ENCODE results near the gene DHDDS. TPM values are rescaled to one million over a fixed set of nuclear protein-coding genes. Genes with fewer than 3 reads are reported as not detected.
"Not testable (repeated sequence)": the region's sequence is repeated elsewhere in the genome, so short reads cannot be mapped to it uniquely, and the experiment has no call there.

Gene DHDDS
- total and polyA plus RNA-seq, 4 donors, result 18.0 to 46.4 (median 33.9) TPM

DNA sequence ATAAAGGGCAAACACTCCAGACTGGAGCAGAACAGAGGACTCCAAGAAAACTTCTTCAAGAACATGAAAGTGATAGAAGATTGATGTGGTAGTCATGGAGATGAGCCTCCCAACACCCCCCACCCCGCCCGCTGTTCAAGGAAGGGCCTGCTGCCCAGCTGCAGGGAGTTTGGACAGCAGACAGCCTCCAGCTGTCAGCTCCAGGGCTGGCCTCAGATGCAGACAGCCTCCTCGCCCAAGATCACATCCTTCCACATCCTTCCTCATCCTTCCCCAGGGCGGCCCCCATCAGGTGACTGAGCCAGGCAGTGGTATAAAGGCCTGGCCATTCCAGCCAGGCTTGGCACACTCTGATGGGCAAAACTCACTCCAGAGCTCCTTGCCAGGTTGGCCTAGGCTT lies 64.7 kb downstream of the DHDDS start:
- no peak overlapping the region for H3K27ac ChIP-seq (ENCODE audit: low read depth in 1 of 2, low read length in 2 of 2)
- H3K4me1 ChIP-seq (ENCODE audit: control insufficient read depth in 1 of 2, insufficient read depth in 2 of 2, low read length in 2 of 2), result no peaks in the 10 kb centered on the region
- no peak overlapping the region for H3K4me3 ChIP-seq (ENCODE audit: low read length in 2 of 2)
- intact Hi-C loops (cut with DNase I), result no loop called here
- H3K36me3 ChIP-seq (ENCODE audit: control insufficient read depth in 1 of 2, insufficient read depth in 2 of 2, low read length in 1 of 2), result no peaks in the 10 kb centered on the region
- WGBS, 2 donors, result 54 to 58% methylated on average over 4 of the region's 4 CpGs
- DNase-seq (peak in 1 of 2 donors; percentile 42), ATAC-seq (ENCODE audit: low FRiP score) (no peak)
- no peaks in the 10 kb centered on the region for H3K9me3 ChIP-seq (ENCODE audit: control insufficient read depth, low read length)
- no peaks in the 10 kb centered on the region for H3K27me3 ChIP-seq (ENCODE audit: control insufficient read depth in 1 of 2, insufficient read depth in 2 of 2, low read length in 1 of 2)

DNA sequence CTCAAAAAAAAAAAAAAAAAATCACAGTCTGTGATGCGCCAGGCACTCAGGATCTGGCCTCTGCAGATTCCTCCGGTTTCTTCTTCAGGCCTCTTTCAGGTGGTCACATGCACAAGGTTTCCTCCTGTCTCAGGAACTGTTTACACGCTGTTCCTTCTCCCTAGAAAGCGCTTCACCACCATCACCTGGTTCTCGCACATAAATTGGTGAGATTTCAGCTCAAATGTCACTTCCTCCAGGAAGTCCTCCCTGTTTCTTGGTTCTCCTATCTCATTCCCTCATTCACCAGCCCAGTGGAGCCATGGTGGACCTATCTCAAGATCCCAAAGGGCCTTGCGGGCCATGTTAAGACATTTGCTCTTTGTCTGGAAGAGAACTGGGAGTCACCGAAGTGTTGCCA lies 66.8 kb downstream of the DHDDS start:
- H3K4me1 ChIP-seq (ENCODE audit: control insufficient read depth in 1 of 2, insufficient read depth in 2 of 2, low read length in 2 of 2), result no peaks in the 10 kb centered on the region
- ATAC-seq (ENCODE audit: low FRiP score), result no peak
- WGBS, 2 donors, result 91 to 95% methylated on average over 7 of the region's 7 CpGs
- H3K36me3 ChIP-seq (ENCODE audit: control insufficient read depth in 1 of 2, insufficient read depth in 2 of 2, low read length in 1 of 2), result no peaks in the 10 kb centered on the region
- DNase-seq, result no peak
- no peak overlapping the region for H3K4me3 ChIP-seq (ENCODE audit: low read length in 2 of 2)
- H3K27me3 ChIP-seq (ENCODE audit: control insufficient read depth in 1 of 2, insufficient read depth in 2 of 2, low read length in 1 of 2), result no peaks in the 10 kb centered on the region
- H3K27ac ChIP-seq (ENCODE audit: low read depth in 1 of 2, low read length in 2 of 2), result no peak overlapping the region
- intact Hi-C loops (cut with DNase I), result no loop called here
- no peaks in the 10 kb centered on the region for H3K9me3 ChIP-seq (ENCODE audit: control insufficient read depth, low read length)

DNA sequence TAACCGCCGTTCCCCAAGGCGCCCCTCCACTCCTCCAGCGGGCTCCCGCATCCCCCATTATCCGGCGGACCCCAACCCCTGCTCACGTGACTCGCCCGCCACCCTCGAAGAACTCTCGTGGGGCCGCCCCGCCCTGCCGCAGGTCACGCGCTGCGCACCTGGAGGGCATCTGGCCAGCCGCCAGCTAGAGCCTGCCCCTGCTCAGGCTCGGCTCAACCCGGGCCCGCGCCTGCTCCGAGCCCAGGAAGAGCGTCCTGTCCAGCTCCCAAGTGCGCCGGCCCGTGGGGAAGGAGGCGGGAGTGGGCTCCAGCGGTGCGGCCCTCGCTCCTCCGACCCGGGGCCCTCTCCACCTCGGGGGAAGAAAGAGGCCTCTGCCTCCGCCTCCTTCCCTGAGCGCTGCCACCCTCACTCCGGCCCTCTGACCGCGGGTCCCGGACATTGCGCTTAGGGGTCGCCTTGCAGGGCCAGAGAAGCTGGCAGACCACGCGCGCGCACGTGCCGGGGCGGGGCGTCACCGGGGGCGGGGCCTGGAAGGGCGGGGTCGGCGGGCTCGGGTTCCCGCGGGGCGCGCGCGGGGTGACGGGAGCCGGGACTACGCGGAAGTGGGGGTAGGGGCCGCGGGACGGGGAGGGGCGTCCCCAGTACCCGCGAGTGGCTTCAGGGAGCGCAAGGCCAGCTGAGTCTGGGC lies 68.5 kb downstream of the DHDDS start:
- ATAC-seq (ENCODE audit: low FRiP score) (peak; percentile 96), DNase-seq (peak; percentile 93 to 97)
- 1% methylated on average over 38 to 74 of the region's 74 CpGs for WGBS, 2 donors
- Histone ChIP-seq H3K27me3 (ENCODE audit: control insufficient read depth in 1 of 2, insufficient read depth in 2 of 2, low read length in 1 of 2) (no peaks in the 10 kb centered on the region), H3K27ac (ENCODE audit: low read depth in 1 of 2, low read length in 2 of 2) (peak overlapping the region in 1 of 2 donors; percentile 34), H3K4me1 (ENCODE audit: control insufficient read depth in 1 of 2, insufficient read depth in 2 of 2, low read length in 2 of 2) (no peaks in the 10 kb centered on the region), H3K9me3 (ENCODE audit: control insufficient read depth, low read length) (no peaks in the 10 kb centered on the region), H3K36me3 (ENCODE audit: control insufficient read depth in 1 of 2, insufficient read depth in 2 of 2, low read length in 1 of 2) (no peaks in the 10 kb centered on the region), H3K4me3 (ENCODE audit: low read length in 2 of 2) (peak overlapping the region; percentile 27 to 52)
- intact Hi-C loops (cut with DNase I), result loop anchor here in 1 of 2 donors (1.0 kb wide), 1 partner anchor 27 kb away; no protein-coding TSS in a partner anchor

DNA sequence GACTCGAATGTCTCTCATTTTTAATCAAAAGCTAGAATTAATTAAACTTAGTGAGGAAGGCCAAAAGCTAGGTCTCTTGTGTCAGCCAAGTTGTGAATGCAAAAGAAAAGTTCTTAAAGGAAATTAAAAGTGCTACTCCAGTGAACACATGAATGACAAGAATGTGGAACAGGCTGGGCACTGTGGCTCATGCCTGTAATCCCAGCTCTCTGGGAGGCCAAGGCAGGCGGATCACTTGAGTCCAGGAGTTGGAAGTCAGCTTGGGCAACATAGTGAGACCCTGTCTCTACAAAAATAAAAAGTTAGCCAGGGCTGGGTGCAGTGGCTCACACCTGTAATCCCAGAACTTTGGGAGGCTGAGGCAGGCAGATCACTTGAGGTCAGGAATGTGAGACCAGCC lies 78.6 kb downstream of the DHDDS start:
- H3K27ac ChIP-seq (ENCODE audit: low read depth in 1 of 2, low read length in 2 of 2); H3K9me3 ChIP-seq (ENCODE audit: control insufficient read depth, low read length); ATAC-seq (ENCODE audit: low FRiP score); H3K4me3 ChIP-seq (ENCODE audit: low read length in 2 of 2); H3K27me3 ChIP-seq (ENCODE audit: control insufficient read depth in 1 of 2, insufficient read depth in 2 of 2, low read length in 1 of 2); H3K36me3 ChIP-seq (ENCODE audit: control insufficient read depth in 1 of 2, insufficient read depth in 2 of 2, low read length in 1 of 2); DNase-seq; H3K4me1 ChIP-seq (ENCODE audit: control insufficient read depth in 1 of 2, insufficient read depth in 2 of 2, low read length in 2 of 2); intact Hi-C loops (cut with DNase I): not testable (repeated sequence)
- WGBS, 2 donors, result 43 to 49% methylated on average over 2 of the region's 2 CpGs

DNA sequence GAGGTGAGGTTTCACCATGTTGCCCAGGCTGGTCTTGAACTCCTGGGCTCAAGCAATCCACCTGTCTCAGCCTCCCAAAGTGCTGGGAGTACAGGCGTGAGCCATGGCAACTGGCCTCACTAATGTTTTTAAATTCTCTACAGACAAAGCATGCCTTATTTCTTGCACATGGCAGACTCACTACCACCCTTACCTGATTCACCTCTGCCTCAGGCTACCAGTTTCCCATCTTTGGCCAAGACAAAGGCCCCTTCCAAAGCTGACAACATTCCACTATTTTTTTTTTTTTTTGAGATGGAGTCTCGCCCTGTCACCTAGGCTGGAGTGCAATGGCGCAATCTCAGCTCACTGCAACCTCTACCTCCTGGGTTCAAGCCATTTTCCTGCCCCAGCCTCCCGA lies 83.7 kb downstream of the DHDDS start:
- H3K9me3 ChIP-seq (ENCODE audit: control insufficient read depth, low read length); H3K27ac ChIP-seq (ENCODE audit: low read depth in 1 of 2, low read length in 2 of 2); H3K36me3 ChIP-seq (ENCODE audit: control insufficient read depth in 1 of 2, insufficient read depth in 2 of 2, low read length in 1 of 2); H3K4me1 ChIP-seq (ENCODE audit: control insufficient read depth in 1 of 2, insufficient read depth in 2 of 2, low read length in 2 of 2); ATAC-seq (ENCODE audit: low FRiP score); H3K27me3 ChIP-seq (ENCODE audit: control insufficient read depth in 1 of 2, insufficient read depth in 2 of 2, low read length in 1 of 2); DNase-seq; intact Hi-C loops (cut with DNase I); H3K4me3 ChIP-seq (ENCODE audit: low read length in 2 of 2): not testable (repeated sequence)
- WGBS, 2 donors, result 87 to 92% methylated on average over 4 of the region's 4 CpGs

DNA sequence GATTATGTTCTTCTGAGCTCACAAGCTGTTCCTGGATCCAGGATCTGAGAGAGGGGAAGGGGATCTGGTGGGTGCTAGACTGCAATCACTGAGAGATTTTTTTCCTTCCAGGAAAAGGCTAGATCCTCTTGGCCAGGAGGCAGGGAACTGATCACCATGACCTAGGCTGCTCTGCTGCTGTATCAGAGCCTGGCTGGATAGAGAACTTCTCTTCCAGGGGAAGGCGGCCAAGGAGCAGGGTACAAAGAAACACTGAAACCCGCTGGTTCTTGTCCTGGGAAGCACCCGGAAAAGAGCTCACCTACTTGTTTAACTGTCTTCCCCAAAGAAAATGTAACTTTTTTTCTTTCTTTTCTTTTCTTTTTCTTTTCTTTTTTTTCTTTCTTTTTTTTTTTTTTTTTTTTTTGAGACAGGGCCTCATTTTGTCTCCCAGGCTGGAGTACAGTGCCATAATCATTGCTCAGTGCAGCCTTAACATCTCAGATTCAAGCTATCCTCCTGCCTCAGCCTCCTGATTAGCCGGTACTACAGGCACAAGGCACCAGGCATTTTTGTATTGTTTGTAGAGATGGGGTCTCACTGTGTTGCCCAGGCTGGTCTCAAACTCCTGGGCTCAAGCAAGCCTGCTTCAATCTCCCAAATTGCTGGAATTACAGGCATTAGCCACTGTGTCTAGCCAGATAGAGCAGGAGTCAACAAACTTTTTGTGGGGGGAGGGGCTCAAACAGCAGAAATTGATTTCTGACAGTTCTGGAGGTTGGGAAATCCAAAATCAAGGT lies 85.1 kb downstream of the DHDDS start:
- Histone ChIP-seq H3K4me3 (ENCODE audit: low read length in 2 of 2) (no peak overlapping the region), H3K27me3 (ENCODE audit: control insufficient read depth in 1 of 2, insufficient read depth in 2 of 2, low read length in 1 of 2) (peaks cover 0 to 2% of the 10 kb centered on the region in 2 donors), H3K4me1 (ENCODE audit: control insufficient read depth in 1 of 2, insufficient read depth in 2 of 2, low read length in 2 of 2) (no peaks in the 10 kb centered on the region), H3K27ac (ENCODE audit: low read depth in 1 of 2, low read length in 2 of 2) (no peak overlapping the region), H3K36me3 (ENCODE audit: control insufficient read depth in 1 of 2, insufficient read depth in 2 of 2, low read length in 1 of 2) (no peaks in the 10 kb centered on the region), H3K9me3 (ENCODE audit: control insufficient read depth, low read length) (no peaks in the 10 kb centered on the region)
- no peak for DNase-seq
- no peak for ATAC-seq (ENCODE audit: low FRiP score)
- intact Hi-C loops (cut with DNase I), result no loop called here
- 88 to 89% methylated on average over 4 of the region's 4 CpGs for WGBS, 2 donors

DNA sequence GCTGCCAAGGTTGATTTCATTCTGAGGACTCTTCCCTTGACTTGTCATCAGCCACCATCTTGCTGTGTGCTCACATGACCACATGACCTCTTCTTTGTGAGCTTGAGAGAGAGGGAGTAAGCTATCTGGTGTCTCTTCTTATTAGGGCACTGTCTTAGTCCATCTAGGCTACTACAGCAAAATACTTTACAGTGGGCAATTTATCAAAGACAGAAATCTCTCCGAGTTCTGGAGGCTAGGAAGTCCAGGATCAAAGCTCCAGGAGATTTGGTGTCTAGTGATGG lies 85.6 kb downstream of the DHDDS start:
- intact Hi-C loops (cut with DNase I), result no loop called here
- 67 to 70% methylated on average over 1 of the region's 1 CpG for WGBS, 2 donors
- no peaks in the 10 kb centered on the region for H3K9me3 ChIP-seq (ENCODE audit: control insufficient read depth, low read length)
- H3K27ac ChIP-seq (ENCODE audit: low read depth in 1 of 2, low read length in 2 of 2), result no peak overlapping the region
- H3K27me3 ChIP-seq (ENCODE audit: control insufficient read depth in 1 of 2, insufficient read depth in 2 of 2, low read length in 1 of 2), result peaks cover 0 to 2% of the 10 kb centered on the region in 2 donors
- no peak for ATAC-seq (ENCODE audit: low FRiP score)
- no peaks in the 10 kb centered on the region for H3K4me1 ChIP-seq (ENCODE audit: control insufficient read depth in 1 of 2, insufficient read depth in 2 of 2, low read length in 2 of 2)
- DNase-seq, result no peak
- H3K4me3 ChIP-seq (ENCODE audit: low read length in 2 of 2), result no peak overlapping the region
- H3K36me3 ChIP-seq (ENCODE audit: control insufficient read depth in 1 of 2, insufficient read depth in 2 of 2, low read length in 1 of 2), result no peaks in the 10 kb centered on the region

DNA sequence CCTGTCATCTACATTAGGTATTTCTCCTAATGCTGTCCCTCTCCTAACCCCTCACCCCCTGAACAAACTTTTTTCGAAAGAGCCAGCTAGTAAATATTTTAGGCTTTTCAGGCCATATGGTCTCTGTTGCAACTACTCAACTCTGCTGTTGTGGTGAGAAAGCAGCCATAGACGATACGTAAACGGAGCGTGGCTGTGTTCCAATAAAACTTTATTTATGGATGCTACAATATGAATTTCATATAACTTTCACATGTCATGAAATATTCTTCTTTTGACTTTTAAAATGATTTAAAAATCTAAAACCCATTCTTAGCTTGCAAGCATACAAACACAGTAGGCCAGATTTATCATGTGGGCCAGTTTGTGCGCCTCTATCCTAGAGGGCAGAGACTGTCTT lies 86.2 kb downstream of the DHDDS start:
- H3K4me3 ChIP-seq (ENCODE audit: low read length in 2 of 2), result no peak overlapping the region
- ATAC-seq (ENCODE audit: low FRiP score), result no peak
- no peaks in the 10 kb centered on the region for H3K9me3 ChIP-seq (ENCODE audit: control insufficient read depth, low read length)
- no peaks in the 10 kb centered on the region for H3K36me3 ChIP-seq (ENCODE audit: control insufficient read depth in 1 of 2, insufficient read depth in 2 of 2, low read length in 1 of 2)
- no peaks in the 10 kb centered on the region for H3K4me1 ChIP-seq (ENCODE audit: control insufficient read depth in 1 of 2, insufficient read depth in 2 of 2, low read length in 2 of 2)
- DNase-seq, result no peak
- peaks cover 0 to 2% of the 10 kb centered on the region in 2 donors for H3K27me3 ChIP-seq (ENCODE audit: control insufficient read depth in 1 of 2, insufficient read depth in 2 of 2, low read length in 1 of 2)
- WGBS, 2 donors, result 77 to 82% methylated on average over 6 of the region's 6 CpGs
- H3K27ac ChIP-seq (ENCODE audit: low read depth in 1 of 2, low read length in 2 of 2), result no peak overlapping the region
- intact Hi-C loops (cut with DNase I), result no loop called here

DNA sequence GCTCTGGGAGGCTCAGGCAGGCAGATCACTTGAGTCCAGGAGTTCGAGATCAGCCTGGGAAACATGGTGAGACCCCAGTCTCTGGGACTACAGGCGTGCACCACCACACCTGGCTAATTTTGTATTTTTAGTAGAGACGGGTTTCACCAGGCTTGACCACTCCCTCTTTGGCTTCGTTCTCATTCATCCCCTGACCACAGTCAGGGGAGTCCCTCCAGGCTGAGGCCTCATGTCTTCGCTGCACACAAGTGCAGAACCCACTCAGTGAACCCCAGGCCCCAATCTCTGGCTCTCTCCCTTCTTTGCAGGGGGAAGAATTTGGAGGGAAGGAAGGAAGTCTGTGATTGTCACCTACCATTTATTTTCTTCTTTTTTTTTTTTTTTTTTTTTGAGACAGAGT lies 88.2 kb downstream of the DHDDS start:
- whole genome bisulfite sequencing, 2 donors, result 81 to 83% methylated on average over 5 of the region's 5 CpGs
- Histone ChIP-seq H3K4me3 (ENCODE audit: low read length in 2 of 2) (no peak overlapping the region), H3K4me1 (ENCODE audit: control insufficient read depth in 1 of 2, insufficient read depth in 2 of 2, low read length in 2 of 2) (no peaks in the 10 kb centered on the region), H3K27ac (ENCODE audit: low read depth in 1 of 2, low read length in 2 of 2) (no peak overlapping the region), H3K9me3 (ENCODE audit: control insufficient read depth, low read length) (no peaks in the 10 kb centered on the region), H3K36me3 (ENCODE audit: control insufficient read depth in 1 of 2, insufficient read depth in 2 of 2, low read length in 1 of 2) (no peaks in the 10 kb centered on the region), H3K27me3 (ENCODE audit: control insufficient read depth in 1 of 2, insufficient read depth in 2 of 2, low read length in 1 of 2) (peaks cover 0 to 2% of the 10 kb centered on the region in 2 donors)
- intact Hi-C loops (cut with DNase I), result no loop called here
- no peak for DNase-seq
- no peak for ATAC-seq (ENCODE audit: low FRiP score)
